Measurements from ENCODE around the gene CCR7.
"Not testable (repeated sequence)": the region's sequence is repeated elsewhere in the genome, so short reads cannot be mapped to it uniquely, and the experiment has no call there.

Gene CCR7

DNA sequence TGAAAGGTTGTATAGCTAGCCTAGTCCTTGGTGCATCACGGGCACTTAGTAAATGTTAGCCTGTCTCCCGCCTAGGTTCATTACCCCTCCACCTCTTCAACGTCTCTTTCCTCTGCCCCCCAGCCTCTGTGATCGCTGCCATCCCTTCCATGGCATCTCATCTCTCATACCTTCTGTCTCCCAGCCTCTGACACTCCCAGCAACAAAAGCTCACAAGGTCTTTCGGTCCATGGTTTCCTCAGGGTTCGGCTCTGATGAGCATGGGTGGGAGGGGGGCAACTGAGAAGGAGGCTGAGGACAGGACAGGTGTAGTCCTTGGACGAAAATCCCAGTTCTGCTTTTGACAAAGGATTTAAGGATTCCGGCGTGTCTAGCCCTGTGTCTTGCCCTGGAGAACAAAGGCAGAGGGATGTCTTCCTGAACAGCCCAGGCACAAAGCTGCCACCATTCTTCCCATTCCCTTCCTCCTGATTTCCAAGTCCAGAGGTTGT is 16.7 kb downstream of the CCR7 start:
- no peak for DNase-seq

DNA sequence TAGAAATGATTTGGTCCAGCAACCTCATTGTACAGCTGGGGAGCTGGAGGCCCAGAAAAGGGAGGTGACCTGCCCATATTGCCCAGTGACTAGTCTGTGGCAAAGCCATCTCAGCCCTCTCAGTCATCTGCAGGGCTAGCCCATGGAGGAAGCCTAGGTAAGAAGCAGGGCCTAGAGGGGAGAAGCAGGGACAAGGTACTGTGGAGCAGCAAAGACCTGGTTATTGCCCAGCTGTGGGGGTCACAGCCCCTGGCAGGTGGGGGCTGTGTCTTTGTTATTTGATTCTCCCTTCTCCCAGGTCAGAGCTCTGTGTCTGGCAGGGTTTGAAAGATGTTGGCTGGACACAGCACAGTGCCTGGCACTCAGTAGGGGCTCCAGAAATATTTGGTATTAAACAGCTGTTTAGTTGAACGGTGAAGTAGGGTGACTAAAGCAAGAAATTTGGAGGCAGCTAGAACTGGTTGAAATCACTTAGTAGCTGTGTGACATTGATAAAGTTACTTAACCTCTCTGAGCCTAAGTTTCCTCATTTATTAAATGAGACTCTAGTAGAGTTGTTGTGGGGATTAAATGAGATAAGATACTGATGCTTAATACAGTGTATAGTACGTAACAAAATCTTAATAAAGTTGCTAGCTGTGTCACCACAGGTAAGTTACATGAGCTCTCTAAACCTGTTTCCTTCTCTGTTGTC is 17.3 kb downstream of the CCR7 start:
- no peak for DNase-seq

DNA sequence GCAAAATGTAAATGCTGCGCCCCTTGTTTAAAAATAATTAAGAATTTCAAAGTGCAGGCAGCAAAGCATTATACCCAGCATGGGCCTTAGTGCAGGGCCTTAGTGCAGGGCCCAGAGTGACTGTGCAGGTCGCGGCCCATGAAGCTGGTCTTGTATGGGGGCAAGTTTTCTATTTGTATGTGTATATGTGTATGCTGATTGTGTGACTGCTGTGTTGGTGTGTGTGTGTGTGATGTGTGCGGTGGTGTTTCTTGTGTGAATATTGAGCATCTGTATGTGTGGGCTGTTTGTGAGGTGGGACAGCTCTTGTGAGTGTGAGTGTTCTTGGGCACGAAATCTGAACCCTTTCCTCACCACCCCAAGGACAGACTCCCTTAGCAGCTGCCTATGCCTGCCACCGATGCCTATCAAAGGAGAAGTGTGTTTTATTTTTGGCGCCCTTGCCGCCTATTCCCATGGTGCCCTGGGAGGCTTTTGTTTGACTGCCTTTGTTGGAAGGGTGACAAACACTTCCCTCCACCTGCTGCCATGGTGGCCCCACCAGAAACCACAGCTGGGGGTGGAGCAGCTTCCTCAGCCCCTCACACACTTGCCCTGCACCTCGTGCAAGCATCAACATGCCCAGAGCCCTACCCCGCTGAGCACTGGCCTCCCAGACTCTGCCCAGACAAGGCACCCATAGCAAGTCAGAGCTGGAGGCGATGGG is 18.0 kb downstream of the CCR7 start:
- DNase-seq, result peak; percentile 70

DNA sequence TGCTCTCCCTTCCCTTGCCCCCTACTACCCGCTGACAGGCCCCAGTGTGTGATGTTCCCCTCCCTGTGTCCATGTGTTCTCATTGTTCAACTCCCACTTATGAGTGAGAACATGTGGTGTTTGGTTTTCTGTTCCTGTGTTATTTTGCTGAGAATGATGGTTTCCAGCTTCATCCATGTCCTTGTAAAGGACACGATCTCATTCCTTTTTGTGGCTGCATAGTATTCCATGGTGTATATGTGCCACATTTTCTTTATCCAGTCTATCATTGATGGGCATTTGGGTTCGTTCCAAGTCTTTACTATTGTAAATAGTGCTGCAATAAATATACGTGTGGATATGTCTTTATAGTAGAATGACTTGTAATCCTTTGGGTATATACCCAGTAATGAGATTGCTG is 18.8 kb downstream of the CCR7 start:
- not testable (repeated sequence) for DNase-seq

DNA sequence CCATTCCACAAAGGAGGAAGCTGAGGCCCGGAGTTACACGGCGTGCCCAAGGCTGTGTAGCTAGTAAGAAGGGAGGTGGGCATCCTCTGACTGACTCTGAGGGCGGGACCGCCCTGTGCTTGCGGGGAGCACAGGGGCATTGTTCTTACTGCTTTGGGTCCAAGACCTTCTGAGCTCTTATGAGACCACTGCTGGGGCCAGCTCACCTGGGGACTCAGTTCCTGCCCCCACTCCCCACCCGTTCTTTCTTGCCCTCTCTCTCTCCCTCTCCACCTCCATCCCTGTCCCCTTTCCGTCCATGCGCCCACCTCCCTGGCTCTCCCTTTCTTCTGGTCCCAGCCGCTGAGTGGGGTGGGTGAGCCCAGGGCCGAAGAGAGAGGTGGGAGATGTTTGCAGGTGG is 19.6 kb downstream of the CCR7 start:
- DNase-seq, result no peak

DNA sequence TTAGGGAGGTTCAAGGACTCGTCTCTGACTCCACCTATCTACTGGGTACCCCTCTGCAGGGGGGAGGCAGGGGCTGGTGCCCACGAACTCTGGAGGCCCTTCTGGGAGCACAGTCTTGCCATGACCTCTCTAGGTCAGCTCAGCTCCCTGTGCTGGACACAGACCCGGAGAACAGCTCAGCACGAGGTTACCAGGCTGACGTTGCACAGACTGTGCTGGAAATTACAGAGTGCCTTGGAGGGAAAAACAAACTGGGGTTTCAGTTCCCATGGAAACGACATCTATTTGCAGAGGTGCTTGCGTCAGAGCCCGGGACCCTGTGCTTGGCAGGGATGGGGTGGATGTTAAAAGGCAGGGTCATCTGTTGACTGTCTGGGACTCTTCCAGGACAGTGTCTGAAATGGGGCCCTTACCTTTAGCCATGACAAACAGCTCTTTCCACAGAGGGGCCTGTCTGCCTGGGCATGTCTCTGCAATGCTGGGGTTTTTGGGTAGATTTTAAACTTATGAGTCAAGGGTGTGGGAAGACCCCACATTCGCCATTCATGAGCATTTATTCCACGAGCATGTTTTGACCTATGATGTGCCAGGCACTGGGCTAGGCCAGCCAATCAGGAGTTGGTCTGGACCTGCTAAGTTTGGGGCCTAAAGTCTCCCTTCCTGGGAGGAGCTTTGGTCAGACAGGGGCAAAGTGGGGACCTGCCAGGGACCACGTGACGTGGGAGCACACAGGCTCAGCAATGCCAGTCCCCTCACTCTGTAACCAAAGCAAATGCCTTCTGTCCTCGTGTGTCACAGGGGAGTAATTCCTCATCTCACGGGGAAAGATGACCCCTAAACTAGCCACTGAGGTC is 22.5 kb downstream of the CCR7 start:
- DNase-seq, result peak; percentile 66

DNA sequence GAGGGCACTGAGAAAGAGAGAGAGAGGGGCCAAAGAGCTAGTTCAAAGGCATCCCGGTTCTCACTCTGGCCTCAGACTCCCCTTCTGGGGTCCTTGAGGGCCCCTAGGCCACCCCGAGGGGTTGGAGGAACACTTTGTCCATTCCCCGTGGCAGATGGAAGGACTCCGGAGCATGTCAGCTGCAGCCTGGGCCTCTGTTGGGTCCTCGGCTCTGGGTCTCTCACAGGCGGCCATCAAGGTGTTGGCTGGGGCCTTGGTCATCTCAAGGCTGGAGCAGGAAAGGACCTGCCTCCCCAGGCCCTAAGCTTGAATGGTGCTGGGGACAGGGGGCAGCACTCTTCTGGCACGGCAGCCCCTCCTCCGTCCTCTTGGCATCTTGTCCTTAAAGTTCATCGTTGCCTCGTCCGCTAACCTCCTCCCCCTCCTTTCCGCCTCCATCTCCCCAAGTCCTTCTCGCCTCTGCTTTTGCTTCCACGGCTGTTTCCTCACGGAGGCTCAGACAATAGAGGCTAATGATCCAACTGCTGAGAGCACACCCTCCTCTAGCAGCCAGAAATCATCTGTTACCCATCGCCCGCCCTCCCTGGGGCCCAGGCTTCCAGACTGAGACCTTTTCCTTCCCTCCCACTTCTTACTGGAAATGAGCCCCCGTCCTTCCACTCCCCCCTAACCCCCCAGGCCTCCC is 23.3 kb downstream of the CCR7 start:
- no peak for DNase-seq

DNA sequence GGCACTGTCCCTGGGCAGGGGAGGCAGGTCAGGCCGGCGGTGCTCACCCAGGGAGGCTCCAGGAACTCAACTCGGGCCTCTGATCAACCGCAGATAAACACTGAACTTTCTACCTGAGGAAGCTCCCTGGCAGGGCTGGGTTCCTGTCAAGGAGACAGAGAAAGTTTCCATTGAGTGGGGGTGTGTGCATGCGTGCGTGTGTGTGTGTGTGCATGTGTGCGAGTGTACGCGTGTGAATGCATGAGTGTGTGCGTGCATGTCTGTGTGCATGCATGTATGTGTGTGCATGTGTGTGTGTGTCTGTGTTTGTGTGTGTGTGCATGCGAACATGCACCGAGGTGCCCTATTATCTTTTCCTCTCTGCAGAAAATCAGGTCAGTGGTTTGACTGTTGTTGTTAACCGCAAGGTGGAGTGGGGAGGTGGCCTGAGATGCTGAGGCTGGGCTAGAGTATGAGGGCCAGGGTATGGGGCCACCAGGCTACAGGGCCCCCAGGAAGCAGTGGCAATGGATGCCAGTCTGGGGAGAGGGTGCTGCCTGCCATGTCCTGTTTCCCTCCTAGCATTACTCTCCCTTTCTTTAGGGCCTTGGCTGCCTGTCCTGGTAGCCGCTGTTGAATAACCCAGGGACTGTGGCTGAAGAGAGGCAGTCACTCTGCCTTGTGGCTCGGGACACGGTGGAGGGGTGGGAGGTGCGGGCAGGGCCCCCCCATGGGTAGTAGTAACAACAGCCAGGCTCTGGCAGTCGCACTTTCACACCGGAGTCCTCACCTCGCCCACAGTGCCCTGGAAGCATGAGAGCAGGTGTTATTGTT is 24.0 kb downstream of the CCR7 start:
- peak; percentile 83 for DNase-seq

DNA sequence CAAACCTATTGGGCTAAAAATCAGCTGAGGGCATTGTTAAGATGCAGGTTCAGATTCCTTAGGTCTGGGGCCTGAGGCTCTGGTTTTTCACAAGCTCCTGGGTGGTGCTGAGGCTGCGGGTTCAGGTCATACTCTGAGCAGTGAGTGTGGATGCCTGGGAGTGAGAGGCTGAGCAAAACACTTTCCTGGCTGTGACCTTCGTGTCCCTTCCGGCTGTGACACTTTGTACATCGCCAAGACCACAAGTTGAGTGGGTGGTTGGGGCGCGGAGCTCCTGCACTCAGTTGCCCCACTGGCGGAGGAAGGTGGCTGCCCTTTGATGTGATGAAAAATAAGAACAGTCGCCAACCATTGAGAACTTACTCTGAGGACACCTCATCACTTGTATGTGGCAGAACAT is 24.8 kb downstream of the CCR7 start:
- DNase-seq, result peak; percentile 67

DNA sequence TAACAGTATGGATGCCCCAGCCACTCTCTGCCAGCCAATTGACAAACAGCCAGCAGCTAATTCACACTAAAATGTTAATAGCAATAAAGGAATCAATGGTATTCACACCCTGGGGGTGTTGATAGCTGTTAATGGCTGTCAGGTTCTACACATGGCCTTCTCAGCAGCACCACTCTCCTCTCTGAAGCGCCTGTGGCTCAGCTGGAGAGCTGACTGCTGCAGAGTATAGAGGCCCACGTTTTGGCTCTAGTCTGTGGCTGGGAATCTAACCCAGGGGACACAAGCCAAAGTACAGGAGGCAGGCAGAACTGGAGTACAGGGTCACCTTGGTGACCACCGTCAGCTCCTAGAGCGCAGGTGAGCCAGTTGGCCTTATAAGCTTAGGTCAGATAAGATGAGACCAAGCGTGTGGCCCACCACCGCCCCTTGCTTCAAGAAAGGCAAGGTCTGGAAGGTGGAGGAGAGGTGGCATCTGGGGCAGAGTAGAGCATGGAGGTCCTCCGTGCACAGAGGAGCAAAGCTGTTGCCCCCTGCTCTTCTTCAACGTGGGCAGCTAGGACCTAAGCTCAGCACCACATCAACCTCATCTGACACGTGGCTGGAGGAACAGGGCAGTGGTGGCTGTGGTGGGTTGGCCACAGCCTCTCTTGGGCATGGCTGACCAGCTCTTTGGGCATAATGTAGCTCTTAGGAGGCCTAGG is 25.4 kb downstream of the CCR7 start:
- DNase-seq, result no peak

DNA sequence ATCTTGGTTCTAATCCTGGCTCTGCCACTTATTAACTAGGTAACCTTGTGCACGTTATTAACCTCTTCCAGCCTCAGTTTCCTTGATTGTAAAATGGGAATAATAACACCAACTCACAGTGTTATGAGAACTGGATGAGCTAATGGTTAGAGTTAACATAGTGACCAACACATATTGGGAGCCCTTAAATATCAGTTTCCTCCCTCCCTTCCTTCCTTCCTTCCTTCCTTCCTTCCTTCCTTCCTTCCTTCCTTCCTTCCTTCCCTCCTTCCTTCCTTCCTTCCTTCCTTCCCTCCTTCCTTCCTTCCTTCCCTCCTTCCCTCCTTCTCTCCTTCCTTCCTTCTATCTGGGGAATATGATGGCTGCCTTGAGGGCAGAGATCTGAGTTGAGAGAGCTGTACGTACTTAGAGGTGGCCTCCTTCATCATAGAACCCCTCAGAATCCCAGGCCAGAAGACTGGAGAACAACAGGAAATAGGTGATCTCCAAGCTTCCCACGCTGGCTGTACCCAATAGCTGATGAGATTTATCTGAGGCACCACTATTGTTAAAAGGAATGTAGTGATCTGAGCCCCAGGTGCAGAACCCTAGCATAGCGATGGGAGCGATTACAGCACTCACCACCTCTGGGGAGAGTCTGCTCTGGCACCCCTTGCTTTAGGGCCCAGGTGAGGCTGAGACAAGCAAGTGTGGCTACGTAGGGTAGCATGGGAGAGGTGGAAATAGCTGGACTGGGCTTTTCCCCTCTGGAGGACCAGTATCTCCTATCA is 26.2 kb downstream of the CCR7 start:
- no peak for DNase-seq

DNA sequence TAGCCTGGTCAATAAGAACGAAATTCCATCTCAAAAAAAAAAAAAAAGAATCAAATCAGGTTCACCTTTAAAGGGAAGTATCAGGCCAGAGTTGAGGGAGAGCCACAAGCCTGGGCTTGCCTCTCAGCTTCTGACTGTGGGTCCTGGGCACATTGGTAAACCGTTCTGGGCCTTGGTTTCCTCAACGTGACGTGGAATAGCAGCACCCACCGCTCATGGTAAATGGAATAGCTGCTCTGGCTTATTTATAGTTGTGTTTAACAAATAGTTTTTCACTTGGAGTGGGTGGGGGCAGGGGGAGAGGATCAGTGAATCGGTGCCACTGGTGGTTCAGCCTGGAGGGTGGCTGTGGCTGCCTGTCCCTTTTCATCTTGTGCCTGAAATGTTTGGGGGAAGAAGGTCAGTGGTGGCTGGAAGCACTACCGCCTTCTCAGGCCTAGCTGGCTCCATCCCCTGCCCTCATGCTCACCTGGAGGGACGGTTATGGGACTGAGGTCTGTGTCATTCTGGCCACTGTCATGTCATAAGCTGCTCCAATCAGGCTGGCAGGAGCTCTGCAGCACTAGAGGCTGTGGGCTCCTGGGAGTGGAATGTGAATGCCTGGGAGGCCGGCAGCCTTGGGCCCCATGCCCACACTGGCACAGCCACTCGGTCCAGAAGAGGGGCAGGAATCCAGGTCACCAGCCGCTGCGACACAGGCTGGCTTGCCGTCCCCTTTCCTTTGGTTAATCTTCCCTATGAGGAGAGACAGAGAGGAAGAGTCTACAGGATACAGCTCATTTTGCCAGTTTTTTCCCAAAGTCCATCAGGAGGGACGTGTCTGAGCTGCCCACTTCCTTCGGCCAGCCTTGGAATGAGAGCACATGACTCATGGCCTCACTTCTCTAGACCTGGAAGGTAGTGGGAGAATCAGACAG is 27.0 kb downstream of the CCR7 start:
- DNase-seq, result no peak

DNA sequence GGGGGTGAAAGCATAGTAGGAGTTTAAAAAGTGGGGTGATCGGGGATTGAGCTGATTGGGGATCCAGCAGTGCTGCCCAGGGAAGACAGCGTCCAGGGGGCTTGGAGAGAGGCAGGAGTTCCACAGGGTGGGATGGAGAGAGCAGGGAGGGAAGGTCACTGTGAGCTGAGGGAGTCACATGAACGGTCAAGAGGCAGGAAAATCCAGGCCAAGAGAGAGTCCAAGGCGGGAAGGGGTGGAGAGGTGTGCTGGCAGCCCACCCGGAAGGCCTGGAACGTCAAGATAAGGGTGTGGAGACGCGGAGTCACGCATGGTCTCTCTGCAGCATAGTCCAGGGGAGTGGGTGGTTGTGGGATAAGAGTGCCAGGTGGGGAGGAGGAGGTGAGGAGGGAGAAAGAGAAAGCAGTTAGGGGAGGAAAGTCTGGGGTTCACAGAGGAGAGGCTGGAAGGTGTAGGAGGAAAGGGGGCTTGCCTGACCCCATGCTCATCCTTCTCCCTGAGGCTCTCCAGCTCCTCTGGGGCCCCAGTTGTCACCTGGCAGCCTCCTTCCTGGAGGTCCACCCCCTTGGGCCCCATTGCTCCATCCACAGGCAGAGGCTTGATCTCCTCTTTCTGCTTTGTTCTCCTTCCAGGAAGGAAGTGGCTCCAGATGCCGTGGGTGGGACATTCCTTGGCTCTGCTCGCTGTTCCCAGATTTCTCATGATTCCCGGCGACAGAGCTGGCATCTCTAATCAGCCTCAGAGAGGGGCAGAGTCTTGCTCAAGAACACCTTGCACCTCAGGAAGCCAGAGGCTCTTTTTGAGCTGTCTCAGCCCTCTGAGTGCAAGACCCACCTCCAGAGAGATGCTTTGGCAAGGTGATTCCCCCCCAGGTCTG is 28.7 kb downstream of the CCR7 start:
- no peak for DNase-seq

DNA sequence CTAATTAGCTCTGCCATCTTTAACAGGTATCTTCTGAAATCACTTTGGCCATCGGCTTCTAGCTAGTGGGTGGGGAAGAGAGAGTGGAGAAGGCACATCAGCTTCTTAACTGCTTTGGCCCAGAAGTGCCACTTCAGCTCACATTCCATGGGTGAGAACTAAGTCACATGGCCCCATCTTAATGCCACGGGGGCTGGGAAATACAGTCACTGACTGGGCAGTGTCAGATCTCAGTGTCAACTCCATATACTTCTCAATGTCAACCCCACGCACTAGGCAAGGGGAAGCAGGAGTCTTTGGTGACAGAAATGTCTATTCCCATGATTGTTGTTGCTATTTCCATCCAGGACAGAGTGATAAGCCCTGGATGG is 29.4 kb downstream of the CCR7 start:
- DNase-seq, result no peak

DNA sequence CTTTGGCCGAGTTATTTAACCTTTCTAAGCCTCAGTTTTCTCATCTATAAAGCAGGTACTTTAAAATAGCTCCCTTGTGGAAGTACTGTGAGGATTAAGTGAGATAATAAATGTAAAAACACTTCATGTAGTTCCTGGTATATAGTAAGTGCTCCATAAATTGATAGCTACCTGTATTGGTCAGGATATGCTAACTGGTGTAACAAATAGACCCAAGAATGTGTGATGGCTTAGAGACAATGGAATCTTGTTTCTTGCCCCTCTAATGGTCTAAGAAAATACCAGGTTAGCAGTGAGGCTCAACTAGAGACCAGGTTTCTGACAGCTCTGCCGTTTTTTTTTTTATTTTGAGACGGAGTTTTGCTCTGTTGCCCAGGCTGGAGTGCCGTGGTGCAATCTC is 29.8 kb downstream of the CCR7 start:
- DNase-seq, result no peak

DNA sequence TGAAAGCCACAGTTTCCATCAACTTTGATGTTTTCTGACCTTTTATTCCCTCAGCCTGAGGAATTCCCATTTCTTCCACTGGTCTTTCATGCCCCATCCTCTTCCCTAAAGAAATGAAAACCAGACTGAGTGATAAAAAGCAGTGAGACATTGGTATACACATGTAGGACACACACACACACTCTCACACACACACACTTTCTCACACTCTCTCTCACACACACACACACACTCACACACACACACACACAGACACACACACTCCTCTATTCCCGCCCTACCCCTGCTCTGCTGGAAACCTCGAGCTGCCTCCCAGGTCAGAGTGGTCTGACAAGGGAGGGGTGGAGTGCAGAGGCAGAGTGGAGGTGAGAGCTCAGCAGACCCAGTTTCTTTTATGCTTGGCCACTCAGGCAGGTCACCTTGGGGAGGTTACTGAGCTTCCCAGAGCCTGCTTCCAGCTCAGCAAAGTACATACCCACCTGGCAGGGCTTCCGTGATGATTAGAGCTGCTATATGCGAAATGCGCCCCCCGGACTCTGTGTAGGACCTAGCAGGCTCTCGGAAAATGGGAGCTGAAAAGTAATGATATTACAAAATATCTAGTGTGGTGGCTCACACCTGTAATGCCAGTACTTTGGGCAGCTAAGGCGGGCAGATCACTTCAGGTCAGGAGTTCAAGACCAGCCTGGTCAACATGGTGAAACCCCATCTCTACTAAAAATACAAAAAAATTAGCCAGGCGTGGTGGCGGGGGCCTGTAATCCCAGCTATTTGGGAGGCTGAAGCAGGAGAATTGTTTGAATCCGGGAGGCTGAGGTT is 30.7 kb downstream of the CCR7 start:
- no peak for DNase-seq

DNA sequence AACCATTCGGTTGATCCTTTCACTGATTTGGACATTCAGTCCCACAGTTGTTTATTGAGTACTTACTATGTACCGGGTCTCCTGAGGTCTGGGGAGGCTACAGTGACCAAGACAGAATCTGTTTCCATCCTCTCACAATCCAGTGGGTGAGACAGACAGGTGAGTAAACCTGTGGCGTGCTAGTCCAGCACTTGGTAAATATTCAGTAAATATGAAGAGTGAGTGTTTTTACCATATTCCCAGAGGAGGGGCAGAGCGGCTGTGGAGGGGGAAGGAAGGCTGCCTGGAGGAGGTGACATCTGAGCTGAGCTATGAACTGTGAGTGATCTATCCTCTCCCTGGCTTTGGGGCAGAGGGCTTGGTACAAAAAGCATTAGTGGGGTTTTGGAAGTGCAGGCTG is 31.4 kb downstream of the CCR7 start:
- no peak for DNase-seq
